HG03045 (cell line): ENCODE results near the gene PIK3CA.
A peak's percentile ranks its signal among the peaks of the same experiment; 100 is the strongest.
"Not testable (repeated sequence)": the region's sequence is repeated elsewhere in the genome, so short reads cannot be mapped to it uniquely, and the experiment has no call there.

Experiments
- ATAC-seq: cut with Tn5 transposase; IDR thresholded peaks from one replicate; pipeline ENCODE4 v1.9.1; 2021; ENCODE audit warnings: mild to moderate bottlenecking, moderate library complexity; ENCODE audit not compliant: unreplicated experiment

The PIK3CA gene

DNA sequence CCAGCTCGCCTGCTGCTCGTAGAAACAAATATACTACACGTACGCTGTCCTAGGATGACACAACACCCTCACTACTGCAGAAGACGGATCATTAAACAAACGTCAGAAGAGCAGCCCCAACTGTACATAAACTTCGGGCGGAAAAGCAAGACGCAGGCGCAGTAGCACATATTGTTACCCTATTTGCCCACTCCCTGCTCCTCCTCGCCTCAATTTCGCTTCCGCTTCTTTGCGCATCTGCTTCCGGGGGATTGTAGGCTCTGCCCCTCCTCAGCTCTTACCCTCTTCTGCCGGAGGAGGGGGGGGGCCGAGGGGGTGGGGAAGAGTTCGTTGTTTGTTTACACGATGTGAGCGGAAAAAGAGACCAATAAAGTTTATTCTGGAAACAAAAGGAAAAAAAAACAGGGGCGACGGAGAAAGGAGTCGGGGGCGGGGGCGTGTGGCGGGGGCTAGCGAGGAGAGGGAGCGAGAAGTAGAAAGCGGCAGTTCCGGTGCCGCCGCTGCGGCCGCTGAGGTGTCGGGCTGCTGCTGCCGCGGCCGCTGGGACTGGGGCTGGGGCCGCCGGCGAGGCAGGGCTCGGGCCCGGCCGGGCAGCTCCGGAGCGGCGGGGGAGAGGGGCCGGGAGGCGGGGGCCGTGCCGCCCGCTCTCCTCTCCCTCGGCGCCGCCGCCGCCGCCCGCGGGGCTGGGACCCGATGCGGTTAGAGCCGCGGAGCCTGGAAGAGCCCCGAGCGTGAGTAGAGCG is at the start of gene PIK3CA:
Gene PIK3CA (plus strand): TSS at position 485 of the 743 bp plus-strand sequence. CDS start 50,469 bp downstream, outside the sequence.
- ATAC-seq: peak; percentile 78

DNA sequence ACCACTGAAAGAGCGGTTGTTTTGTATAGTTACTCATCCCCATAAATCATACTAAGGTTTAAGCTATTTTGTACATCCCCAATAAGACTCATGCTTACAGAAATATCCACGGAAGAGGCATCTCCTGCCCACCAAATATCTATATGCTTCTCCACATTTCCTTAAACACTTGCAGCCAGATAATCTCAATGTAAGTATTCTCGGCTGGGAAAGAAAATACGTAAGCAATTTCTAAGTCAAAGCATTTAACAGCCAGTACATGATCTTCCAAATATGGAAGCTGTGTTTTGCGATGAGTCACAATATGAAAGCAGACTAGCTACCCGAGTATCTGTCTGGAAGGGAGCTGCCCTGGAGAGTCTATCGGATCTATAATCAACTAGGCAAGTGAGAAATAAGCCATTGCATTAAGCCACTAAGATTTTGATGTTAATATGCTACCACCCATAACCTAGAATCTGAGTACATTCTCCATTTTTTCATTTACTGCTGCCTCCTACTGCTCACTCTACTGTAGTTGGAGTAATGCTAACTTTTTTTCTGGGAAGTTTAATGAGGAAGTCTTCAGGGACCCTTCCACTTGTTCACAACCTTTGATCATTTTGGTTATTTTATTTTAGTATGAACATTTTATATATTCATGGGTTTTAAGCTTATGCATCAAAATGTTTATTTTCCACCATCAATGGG is 49.6 kb upstream of the PIK3CA start:
- no peak for ATAC-seq

DNA sequence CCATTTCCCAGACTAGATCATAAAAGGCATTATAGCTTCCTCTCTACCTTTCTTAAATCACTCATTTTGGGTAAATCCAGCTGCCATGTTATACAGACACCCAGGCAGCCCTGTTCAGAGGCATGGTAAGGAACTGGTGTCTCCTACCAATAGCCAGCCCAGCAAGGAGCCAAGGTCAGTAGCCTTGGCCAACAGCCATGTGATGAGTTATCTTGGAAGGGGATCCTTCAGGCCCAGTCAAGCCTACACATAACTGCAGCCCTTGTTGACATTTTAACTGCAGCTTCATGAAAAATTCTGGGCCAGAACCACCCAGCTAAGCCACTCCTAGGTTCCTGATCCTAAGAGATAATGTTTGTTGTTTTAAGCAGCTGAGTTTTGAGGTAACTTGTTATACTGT is 47.5 kb upstream of the PIK3CA start:
- ATAC-seq: no peak

DNA sequence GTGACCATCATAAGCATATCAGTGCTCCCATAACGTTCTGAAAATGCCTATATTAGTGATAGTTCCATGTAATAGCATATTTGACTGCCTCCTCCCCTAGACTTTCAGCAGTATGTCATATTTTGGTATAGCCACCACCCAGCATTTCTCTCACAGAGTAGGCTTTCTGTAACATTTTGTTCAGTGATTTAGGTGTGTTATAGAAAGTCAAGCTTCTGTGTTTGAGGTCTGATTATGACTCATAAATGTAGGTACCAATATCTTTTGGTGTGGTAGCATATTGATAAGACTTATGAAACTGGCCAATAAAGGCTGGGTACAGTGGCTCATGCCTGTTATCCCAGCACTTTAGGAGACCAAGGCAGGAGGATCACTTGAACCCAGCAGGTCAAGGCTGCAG is 42.3 kb upstream of the PIK3CA start:
- no peak for ATAC-seq

DNA sequence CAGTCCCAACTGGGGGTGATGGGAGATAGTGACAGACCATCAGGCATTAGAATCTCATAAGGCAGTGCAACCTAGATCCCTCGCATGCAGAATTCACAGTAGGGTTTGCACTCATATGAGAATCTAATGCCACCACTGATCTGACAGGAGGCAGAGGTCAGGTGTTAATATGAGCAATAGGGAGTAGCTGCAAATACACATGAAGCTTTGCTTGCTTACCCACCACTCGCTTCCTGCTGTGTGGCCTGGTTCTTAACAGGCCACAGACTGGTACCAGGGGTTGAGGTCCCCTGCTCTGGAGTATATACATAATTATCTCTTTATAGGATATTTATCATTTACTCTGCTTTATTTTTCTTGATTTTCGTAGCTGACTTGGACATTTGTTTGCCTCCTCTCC is 40.5 kb upstream of the PIK3CA start:
- no peak for ATAC-seq

DNA sequence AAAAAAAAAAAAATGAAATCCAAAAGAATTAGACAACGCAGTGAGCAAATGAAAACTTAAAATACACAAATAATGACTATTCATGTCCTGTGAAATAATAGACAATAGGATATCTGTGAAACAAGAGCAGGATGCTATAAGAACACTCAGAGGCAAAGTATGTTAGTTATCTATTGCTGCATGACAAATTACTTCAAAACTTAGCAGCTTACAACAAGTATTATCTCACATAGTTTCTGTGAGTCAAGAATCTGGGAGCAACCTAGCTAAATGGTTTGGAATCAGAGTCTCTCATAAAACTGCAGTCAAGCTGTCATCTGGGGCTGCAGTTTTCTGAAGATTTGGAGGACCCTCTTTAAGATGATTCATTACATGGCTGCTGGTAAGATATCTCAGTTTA is 40.1 kb upstream of the PIK3CA start:
- ATAC-seq: no peak

DNA sequence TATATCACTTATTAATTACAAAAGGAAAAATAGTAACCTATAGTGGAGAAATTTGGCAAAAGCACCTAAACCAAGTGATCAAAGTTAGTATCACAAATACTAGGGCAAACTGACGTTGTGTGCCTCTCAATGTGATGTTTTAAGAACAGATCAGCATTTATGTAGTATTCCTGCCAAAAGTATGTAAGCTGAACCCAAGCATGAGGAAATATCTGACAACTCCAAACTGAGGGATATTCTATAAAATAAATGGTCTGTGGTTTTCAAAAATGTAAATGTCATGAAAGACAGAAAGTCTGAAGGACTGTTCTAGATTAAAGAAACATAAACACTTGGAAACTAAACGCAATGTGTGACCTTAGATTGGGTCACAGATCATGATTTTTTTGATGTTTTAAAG is 34.3 kb upstream of the PIK3CA start:
- ATAC-seq: no peak

DNA sequence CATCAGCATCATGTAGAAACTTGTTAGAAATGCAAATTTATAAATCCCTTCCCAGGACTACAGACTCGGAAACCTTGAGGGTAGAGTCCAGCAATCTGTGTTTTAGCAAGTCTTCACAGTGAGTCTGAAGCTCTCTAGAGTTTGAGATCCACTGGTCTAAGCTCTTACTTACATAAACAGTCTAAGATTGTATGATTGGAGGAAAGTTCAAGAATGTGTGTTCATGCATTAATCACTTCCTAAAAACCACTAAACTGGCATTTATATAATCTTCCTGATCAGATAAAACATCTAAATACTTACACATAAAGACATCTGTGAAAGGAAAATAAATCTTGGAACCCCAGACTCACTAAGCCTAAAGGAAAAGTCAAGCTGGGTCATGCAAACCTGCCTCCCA is 32.7 kb upstream of the PIK3CA start:
- not testable (repeated sequence) for ATAC-seq

DNA sequence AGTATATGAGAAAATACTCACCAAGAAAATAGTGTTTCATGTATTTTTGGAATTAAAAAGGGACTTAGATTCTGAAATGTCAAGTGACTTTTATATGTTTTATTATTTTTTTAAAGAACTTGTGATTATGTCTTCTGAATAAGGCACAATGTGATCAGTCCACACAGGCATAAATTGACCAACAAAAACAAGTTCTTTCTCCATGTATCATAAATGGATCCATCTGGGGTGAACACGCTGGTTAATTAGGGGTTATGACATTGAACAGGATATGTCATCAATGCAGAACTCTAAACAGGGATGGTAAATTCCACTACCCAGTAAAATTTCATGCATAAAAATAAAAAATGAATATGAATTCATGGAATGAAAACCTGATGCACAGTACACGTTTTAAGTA is 31.3 kb upstream of the PIK3CA start:
- ATAC-seq: no peak

DNA sequence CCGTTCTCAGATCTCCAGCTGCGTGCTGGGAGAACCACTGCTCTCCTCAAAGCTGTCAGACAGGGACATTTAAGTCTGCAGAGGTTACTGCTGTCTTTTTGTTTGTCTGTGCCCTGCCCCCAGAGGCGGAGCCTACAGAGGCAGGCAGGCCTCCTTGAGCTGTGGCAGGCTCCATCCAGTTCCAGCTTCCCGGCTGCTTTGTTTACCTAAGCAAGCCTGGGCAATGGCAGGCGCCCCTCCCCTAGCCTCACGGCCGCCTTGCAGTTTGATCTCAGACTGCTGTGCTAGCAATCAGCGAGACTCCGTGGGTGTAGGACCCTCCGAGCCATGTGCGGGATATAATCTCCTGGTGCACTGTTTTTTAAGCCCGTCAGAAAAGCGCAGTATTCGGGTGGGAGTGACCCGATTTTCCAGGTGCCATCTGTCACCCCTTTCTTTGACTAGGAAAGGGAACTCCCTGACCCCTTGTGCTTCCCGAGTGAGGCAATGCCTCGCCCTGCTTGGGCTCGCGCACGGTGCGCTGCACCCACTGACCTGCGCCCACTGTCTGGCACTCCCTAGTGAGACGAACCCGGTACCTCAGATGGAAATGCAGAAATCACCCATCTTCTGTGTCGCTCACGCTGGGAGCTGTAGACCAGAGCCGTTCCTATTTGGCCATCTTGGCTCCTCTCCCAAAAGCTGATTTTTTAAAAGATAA is 15.8 kb upstream of the PIK3CA start:
- not testable (repeated sequence) for ATAC-seq

DNA sequence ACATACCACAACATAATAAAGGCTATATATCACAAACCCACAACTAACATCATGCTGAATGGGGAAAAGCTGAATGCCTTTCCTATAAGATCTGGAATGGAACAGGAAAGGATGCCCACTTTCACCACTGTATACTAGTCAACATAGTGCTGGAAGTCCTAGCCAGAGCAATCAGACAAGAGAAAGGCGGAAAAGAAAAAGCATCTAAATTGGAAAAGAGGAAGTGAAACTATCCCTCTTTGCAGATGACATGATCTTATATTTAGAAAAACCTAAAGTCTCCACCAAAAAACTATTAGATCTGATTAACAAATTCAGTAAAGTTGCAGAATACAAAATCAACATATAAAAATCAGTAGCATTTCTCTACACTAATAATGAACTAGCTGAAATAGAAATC is 14.6 kb upstream of the PIK3CA start:
- ATAC-seq: no peak

DNA sequence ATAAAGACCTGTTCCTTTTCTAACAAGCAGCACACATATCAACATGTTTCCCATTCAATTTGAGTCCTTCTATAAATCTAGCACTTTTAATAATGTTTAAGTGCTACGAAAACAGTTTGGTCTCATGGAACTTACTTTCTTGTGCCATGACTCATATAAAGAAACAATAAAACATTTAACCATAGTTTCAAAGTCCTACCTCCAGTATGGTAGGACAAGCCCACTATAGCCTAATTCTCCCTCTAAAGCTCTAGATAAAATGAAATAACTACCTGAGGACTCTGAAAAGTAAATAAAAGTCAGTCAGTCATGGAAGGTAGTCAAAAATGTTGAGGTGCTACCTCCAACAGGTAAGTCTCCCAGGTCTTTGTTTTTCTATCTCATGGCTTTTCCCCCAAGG is 12.0 kb upstream of the PIK3CA start:
- ATAC-seq: no peak

DNA sequence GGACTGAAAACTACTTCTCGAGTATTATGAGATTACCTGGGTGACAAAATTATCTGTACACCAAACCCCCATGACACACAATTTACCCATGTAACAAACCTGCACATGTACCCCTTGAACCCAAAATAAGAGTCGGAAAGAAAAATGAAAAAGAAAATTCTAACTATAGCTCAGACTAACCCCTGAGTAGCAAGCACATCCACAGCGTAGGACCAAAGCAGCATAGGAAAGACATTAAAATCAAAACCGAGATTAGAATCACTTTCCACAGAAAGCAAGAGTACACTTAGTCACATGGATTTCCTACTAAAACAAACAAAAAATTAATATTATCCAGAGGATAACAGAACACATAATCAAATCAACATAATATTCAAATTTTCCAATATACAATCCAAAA is 6.3 kb upstream of the PIK3CA start:
- ATAC-seq: no peak

DNA sequence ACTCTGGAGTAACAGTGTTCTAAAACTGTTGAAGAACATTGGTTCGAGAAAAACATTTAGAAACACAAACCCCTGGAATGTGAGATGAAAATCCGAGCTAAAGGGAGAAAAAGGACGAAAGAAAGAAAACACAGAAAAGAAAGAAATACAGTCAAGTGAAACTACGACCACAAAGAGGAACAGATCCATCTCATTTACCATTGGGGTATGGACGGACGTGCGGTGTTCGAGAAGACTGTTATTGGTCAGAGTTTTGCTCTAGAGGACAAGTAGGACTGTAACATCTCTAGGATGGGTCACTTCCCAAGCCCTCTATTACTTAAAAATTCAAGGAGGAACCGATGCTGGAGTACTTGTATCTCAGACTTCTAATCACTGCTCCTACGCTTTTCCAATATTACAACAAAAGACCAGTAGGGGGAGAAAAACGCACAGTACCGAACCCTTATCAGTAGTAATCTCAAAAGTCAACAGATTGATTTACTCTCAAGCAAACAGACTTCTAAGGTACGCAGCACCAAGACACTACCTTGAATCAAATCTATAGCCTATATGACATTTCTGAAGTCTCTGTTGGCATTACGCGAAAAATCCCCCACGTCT is 1.1 kb upstream of the PIK3CA start:
- peak; percentile 19 for ATAC-seq

DNA sequence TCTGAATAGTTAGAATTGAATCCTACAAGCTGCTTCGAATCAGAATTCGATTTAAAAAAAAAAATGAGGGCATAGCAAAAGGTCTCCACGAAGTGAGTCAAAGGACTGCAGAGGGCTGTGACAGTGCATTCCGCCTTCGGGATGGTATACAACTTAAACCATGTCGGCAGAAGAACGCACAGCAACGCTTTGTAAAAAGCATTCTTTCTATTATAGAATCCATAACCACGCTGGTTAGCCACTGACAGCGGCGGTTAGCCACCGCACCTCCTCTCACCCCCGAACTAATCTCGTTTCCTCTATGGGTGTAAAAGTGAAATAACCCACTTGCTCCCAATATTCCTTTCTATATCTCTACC is 664 bp upstream of the PIK3CA start:
- peak; percentile 34 for ATAC-seq

DNA sequence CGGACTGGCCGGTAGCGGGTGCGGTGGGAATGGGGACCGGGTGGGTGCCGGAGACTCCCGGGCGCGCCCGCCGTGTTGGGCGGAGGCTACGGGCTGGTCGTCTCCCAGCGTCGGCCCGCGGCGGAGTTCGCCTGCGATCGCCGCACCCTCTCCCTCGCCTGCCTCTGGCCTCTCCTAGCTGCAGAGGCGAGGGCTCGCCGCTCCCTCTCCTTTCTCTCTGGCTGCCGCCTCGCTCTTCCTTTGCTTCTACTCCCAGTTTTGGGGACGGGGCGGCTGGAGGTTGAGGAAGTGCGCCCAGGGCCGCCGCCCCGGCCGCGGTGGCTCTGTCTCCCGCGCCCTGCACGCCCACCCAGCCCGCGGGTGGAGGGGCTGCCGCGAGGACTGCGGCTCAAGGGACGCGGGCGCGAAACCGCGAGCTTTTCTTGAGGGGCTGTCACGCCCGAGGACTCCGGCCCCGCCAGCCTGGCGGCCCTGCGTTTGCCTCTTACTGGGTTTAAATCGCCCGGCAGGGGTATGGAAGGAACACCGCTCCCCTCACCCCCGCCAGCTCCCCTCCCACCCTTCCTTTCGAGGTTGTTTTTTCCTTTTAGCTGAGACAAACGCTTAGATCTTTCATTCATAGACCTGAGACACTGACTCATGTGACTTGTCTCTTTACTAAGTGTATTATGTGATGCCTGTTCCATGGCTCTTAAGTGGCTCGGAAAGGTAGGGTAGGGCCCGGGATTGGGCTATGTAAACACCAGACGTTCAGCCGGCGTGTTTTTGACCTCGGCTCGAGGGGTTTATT is 654 bp downstream of the PIK3CA start:
- ATAC-seq: peak; percentile 26

DNA sequence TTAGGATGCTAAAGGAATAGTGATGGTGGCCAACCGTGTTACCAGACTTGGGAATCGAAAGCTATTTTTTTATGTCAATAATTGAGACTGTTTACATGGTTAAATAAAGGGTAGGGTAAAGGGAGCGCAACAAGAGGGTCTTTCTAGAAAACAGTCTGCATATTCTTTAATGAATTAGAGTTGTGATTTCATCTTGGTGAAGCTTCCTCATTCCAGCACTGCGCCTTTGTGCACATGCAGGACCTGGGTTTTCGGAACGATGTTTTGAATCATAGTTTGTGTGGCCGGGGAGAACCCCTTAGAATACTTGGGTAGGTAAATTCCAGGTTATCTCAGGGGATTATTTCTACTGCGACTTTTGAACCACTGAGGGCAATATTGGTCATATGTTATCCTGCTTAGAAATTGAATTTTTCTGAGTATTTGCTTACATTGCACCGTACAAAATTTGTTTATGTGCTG is 1.3 kb downstream of the PIK3CA start:
- ATAC-seq: peak; percentile 25

DNA sequence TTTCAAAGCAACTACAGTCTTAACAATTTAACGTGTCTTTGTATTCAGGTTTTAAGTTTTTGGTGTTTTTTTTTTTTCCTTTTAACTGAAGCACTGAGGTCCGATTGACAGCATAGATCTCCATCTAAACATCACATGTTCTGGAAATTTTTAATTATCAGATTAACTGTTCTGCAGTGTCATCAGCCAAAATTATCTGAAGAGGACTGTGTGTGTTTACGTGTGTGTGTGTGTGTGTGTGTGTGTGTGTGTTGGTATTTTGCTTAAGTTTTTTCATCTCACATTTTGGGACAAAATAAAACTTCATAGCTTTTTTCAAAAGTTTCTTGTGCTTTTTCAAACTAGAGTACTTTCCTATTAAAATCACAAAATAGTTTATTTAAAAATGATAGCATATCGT is 1.8 kb downstream of the PIK3CA start:
- ATAC-seq: no peak

DNA sequence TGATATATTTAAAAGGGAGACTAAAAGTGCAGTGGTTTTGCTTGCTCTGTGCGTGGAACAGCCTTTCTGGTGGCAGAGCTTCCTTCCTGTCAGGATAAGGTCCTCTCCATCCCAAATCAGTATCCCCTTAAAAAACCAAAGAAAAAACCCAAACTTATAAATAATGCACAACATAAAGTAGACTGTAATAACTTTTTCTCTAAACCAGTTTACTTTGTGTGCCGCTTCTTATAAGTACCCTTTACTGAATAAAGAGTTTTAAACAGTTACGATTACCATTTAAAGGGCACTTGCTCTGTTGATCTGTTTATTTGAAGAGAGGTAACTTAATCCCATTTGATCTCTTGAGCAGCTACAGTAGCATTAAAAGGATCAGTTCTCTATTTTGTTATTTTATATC is 2.5 kb downstream of the PIK3CA start:
- ATAC-seq: no peak

DNA sequence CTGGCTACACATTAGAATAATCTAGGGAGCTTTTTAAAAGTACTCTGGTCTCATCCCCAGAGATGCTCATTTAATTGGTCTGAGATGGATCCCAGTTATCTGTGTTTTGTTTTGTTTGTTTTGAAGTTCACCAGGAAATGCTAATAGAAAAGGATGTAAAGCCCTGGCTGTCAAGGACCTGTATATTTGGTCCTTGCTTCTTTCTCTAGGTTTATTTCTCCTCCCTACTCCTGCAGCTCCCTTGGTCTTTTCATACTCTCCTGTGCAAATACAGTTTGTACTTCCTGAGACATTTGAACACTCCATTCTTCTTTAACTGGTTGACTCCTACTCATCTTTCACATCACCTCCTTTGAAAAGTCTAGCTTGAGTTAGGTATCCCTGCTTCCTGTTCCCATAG is 3.3 kb downstream of the PIK3CA start:
- no peak for ATAC-seq

DNA sequence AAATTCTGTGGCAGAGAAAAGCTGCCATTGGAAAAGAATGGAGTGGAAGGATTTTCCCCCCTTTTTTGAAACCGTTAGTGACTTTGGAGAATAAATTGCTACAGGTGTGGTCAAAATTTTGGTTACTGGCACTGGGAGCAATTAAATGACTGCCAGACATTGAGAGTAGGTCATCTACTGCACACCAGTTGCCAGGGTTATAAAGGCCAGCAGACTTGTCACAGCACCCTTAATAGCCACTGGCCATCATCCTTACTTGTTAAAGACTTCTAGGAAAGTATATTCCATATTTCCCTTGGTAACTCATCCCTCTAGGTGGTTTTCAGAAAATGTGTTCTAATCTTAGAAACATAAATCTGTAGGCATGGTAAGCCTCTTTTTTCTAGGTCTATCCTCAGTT is 8.0 kb downstream of the PIK3CA start:
- no peak for ATAC-seq
